GM12874 (cell line): ENCODE measurements around the gene NDUFV2.

Experiments used
- CTCF ChIP-seq: IDR thresholded peaks from 2 replicates; pipeline ENCODE4 v1.5.1; 2011; ENCODE audit warnings: low read depth, mild to moderate bottlenecking, control low read depth, low read length, moderate library complexity; ENCODE audit not compliant: insufficient read depth

NDUFV2 gene

GRCh38 chr18:9097349-9097748 lies 5.2 kb upstream of the NDUFV2 start:
- TF ChIP-seq CTCF: no peak

GRCh38 chr18:9100796-9101195 lies 1.7 kb upstream of the NDUFV2 start:
- TF ChIP-seq CTCF: no peak

- no peak for TF ChIP-seq CTCF
These were observed 580 bp upstream of the NDUFV2 start for GRCh38 chr18:9101730-9102507.

- TF ChIP-seq CTCF: 0 out of 2 replicates have a peak, but pooled peaks have one; percentile 9
These were observed 926 bp downstream of the NDUFV2 start for GRCh38 chr18:9103376-9103873.

- TF ChIP-seq CTCF: no peak
These were observed 1.9 kb downstream of the NDUFV2 start for GRCh38 chr18:9104244-9104901.

- TF ChIP-seq CTCF: no peak
These were observed 2.9 kb downstream of the NDUFV2 start for GRCh38 chr18:9105420-9105819.

- TF ChIP-seq CTCF: no peak
These were observed 3.6 kb downstream of the NDUFV2 start for GRCh38 chr18:9106094-9106493.
